HepG2 (cell line): ENCODE data around the gene GLOD4. TPM values are rescaled to one million over a fixed set of nuclear protein-coding genes. Genes with fewer than 3 reads are reported as not detected.
A peak's percentile ranks its signal among the peaks of the same experiment; 100 is the strongest.

Experiments used
- ATAC-seq: fragments of 200-7000 bp; cut with Tn5 transposase; 3 replicates; pipeline ENCODE4 v1.9.1; 2020; ENCODE audit warnings: mild to moderate bottlenecking, moderate library complexity
- BruUV-seq: library from RNA; stranded (reverse); fragments of 400-500 nt; replicated peaks from 2 replicates; lab custom pipeline; 2021; lab: Mats Ljungman, UMichigan
- CTCF ChIA-PET: fragments of 300-600 bp; formaldehyde crosslinking; extraction: SDS; loops from one replicate; lab custom pipeline; 2021; ENCODE audit warnings: low total read pairs, inconsistent platforms, low intra/inter-chr PET ratio; lab: Yijun Ruan, JAX
- POLR2A ChIA-PET: fragments of 350-600 bp; sonication (Branson Sonifier 250); formaldehyde crosslinking; loops from one replicate; lab custom pipeline; 2020; ENCODE audit warnings: antibody characterized with exemption, inconsistent platforms; lab: Yijun Ruan, JAX
- DNase-seq: peaks from one replicate; pipeline ENCODE4 v3.0.0-alpha.2; 2015; ENCODE audit warnings: low spot score
- FAIRE-seq: peaks from 3 replicates; lab custom pipeline; 2011; peaks lifted over from hg19 to GRCh38; lab: Jason Lieb, UNC
- H2AFZ ChIP-seq: one replicate; pipeline ENCODE4 v1.6.1; 2011; ENCODE audit warnings: low read length, inconsistent platforms
- H3K27ac ChIP-seq: fragments of 300-600 bp; 3 replicates; pipeline ENCODE4 v1.8.0; 2011; ENCODE audit warnings: mixed run types, mild to moderate bottlenecking, mixed read lengths, low read length, inconsistent platforms; ENCODE audit not compliant: insufficient read depth; ENCODE audit errors: extremely low read length
- H3K27me3 ChIP-seq, 2 experiments: fragments of 200-600 bp in 1 of 2; 2 replicates in 1 of 2; 3 replicates in 1 of 2; pipeline versions ENCODE4 v1.6.0 to v1.8.0; 2011; ENCODE audit warnings: low read length in 2 of 2, mild to moderate bottlenecking in 2 of 2, moderate library complexity in 2 of 2, inconsistent platforms in 1 of 2; ENCODE audit not compliant: insufficient read depth in 2 of 2, control insufficient read depth in 1 of 2
- H3K36me3 ChIP-seq, 2 experiments: fragments of 200-600 bp in 1 of 2; replicated peaks in 1 of 2; 2 replicates in 1 of 2; 3 replicates in 1 of 2; pipeline versions ENCODE4 v1.5.1 to v1.8.0; 2011; ENCODE audit warnings: low read length in 2 of 2, inconsistent platforms in 1 of 2; ENCODE audit not compliant: insufficient read depth in 2 of 2, control insufficient read depth in 1 of 2
- H3K4me1 ChIP-seq: 2 replicates; pipeline ENCODE4 v1.5.1; 2012; ENCODE audit warnings: low read length, inconsistent platforms; ENCODE audit not compliant: insufficient read depth
- H3K4me2 ChIP-seq: 2 replicates; pipeline ENCODE4 v1.6.0; 2011; ENCODE audit warnings: low read depth, low read length, inconsistent platforms
- H3K4me3 ChIP-seq, 3 experiments: fragments of 200-600 bp in 1 of 3; sonication (generic), shearing (Covaris generic) in 1 of 3; replicated peaks in 1 of 3; 2 replicates each; pipeline ENCODE4 v1.5.1; 2011 to 2016; ENCODE audit warnings: low read length in 3 of 3, inconsistent platforms in 2 of 3, low read depth in 2 of 3, mild to moderate bottlenecking in 2 of 3, control low read depth in 1 of 3, mixed read lengths in 1 of 3; ENCODE audit not compliant: insufficient read depth in 1 of 3
- H3K79me2 ChIP-seq: one replicate; pipeline ENCODE4 v1.6.1; 2011; ENCODE audit warnings: low read length, inconsistent platforms; ENCODE audit not compliant: insufficient read depth
- H3K9ac ChIP-seq: 2 replicates; pipeline ENCODE4 v1.6.0; 2011; ENCODE audit warnings: mild to moderate bottlenecking, low read depth, low read length, inconsistent platforms; ENCODE audit not compliant: insufficient read depth
- H3K9me3 ChIP-seq: 2 replicates; pipeline ENCODE4 v1.5.1; 2012; ENCODE audit warnings: mild to moderate bottlenecking, low read length
- H4K20me1 ChIP-seq: 2 replicates; pipeline ENCODE4 v1.6.0; 2011; ENCODE audit warnings: inconsistent platforms, mild to moderate bottlenecking, low read length, moderate library complexity; ENCODE audit not compliant: insufficient read depth
- FOXO1 ChIP-seq: sonication (generic); formaldehyde crosslinking; IDR thresholded peaks from 2 replicates; pipeline ENCODE4 v1.4.0; 2020; ENCODE audit warnings: missing genetic modification reagents
- JARID2 ChIP-seq: sonication (generic); formaldehyde crosslinking; IDR thresholded peaks from 2 replicates; pipeline ENCODE4 v1.8.1; 2023; ENCODE audit warnings: missing genetic modification reagents, inconsistent platforms; ENCODE audit not compliant: insufficient replicate concordance
- JUN ChIP-seq: sonication (generic); formaldehyde crosslinking; IDR thresholded peaks from 2 replicates; pipeline ENCODE4 v1.4.0; 2020; ENCODE audit warnings: mild to moderate bottlenecking, missing genetic modification reagents
- KLF11 ChIP-seq: IDR thresholded peaks from 2 replicates; pipeline ENCODE4 v1.6.1; 2016; ENCODE audit warnings: missing compliant biosample characterization
- NCOA1 ChIP-seq: sonication (generic); formaldehyde crosslinking; IDR thresholded peaks from 2 replicates; pipeline ENCODE4 v1.9.0; 2021; ENCODE audit warnings: missing genetic modification reagents
- NR0B2 ChIP-seq: sonication (generic); formaldehyde crosslinking; IDR thresholded peaks from 2 replicates; pipeline ENCODE4 v1.4.0; 2020; ENCODE audit warnings: mild to moderate bottlenecking, missing genetic modification reagents
- NR1H2 ChIP-seq: sonication (generic); formaldehyde crosslinking; IDR thresholded peaks from 2 replicates; pipeline ENCODE4 v1.8.1; 2022; ENCODE audit warnings: low read depth, missing genetic modification reagents, borderline replicate concordance
- SNRNP70 ChIP-seq: fragments of 200-400 bp; formaldehyde crosslinking; IDR thresholded peaks from 2 replicates; pipeline ENCODE4 v1.6.1; 2017; ENCODE audit warnings: mild to moderate bottlenecking, low read depth, low read length, moderate library complexity
- SPEN ChIP-seq: sonication (generic); formaldehyde crosslinking; IDR thresholded peaks from 2 replicates; pipeline ENCODE4 v1.5.1; 2020; ENCODE audit warnings: low read depth, mild to moderate bottlenecking, missing genetic modification reagents
- ZBTB20 ChIP-seq: sonication (generic); formaldehyde crosslinking; IDR thresholded peaks from 2 replicates; pipeline ENCODE4 v1.8.1; 2023; ENCODE audit warnings: missing genetic modification reagents, low read depth, mild to moderate bottlenecking, borderline replicate concordance
- ZFP90 ChIP-seq: sonication (generic); formaldehyde crosslinking; IDR thresholded peaks from 2 replicates; pipeline ENCODE4 v1.8.0; 2022; ENCODE audit warnings: missing genetic modification reagents, mild to moderate bottlenecking, inconsistent platforms, borderline replicate concordance
- ZNF337 ChIP-seq: sonication (generic); formaldehyde crosslinking; IDR thresholded peaks from 2 replicates; pipeline ENCODE4 v1.5.1; 2020; ENCODE audit warnings: missing genetic modification reagents, low read depth, mild to moderate bottlenecking, borderline replicate concordance
- ZNF343 ChIP-seq: sonication (generic); formaldehyde crosslinking; IDR thresholded peaks from 2 replicates; pipeline ENCODE4 v1.4.0; 2020; ENCODE audit warnings: mild to moderate bottlenecking, missing genetic modification reagents
- ZNF556 ChIP-seq: sonication (generic); formaldehyde crosslinking; IDR thresholded peaks from 2 replicates; pipeline ENCODE4 v1.4.0; 2020; ENCODE audit warnings: mild to moderate bottlenecking, missing genetic modification reagents, borderline replicate concordance
- ZNF614 ChIP-seq: IDR thresholded peaks from 2 replicates; pipeline ENCODE4 v1.6.1; 2018; ENCODE audit warnings: missing biosample characterization, missing genetic modification reagents, inconsistent platforms, borderline replicate concordance
- ZNF747 ChIP-seq: sonication (generic); formaldehyde crosslinking; IDR thresholded peaks from 2 replicates; pipeline ENCODE4 v1.8.1; 2023; ENCODE audit warnings: missing genetic modification reagents, mild to moderate bottlenecking, borderline replicate concordance
- ZNF790 ChIP-seq: sonication (generic); formaldehyde crosslinking; IDR thresholded peaks from 2 replicates; pipeline ENCODE4 v1.8.0; 2022; ENCODE audit warnings: missing genetic modification reagents, mild to moderate bottlenecking, borderline replicate concordance
- WGBS: methylation state at CpG from one replicate; pipeline ENCODE4 v1.1.6; 2017; ENCODE audit warnings: low lambda C conversion rate; 5-methylcytosine and 5-hydroxymethylcytosine counted together
- in situ Hi-C: cut with HindIII; loops from 2 replicates; pipeline ENCODE4 v1.10.0; 2017; ENCODE audit warnings: low pct_unique_long_range_greater_than_20kb; ENCODE audit not compliant: extremely low pct_ligation_motif_present
- intact Hi-C: fragments of 100-400 bp; cut with micrococcal nuclease; formaldehyde crosslinking; loops from one replicate; pipeline ENCODE4 v1.10.0; 2022; ENCODE audit not compliant: unreplicated experiment
- polyA plus RNA-seq, 8 experiments: library from polyadenylated mRNA; depleted of rRNA in 3 of 8; stranded (reverse) in 7 of 8; unstranded in 1 of 8; fragments of >200 nt; fragmentation: Illumina TruSeq in 4 of 8; extraction: Trizol in 4 of 8; gene quantifications; 2 replicates each; pipeline versions ENCODE4 v1.2.1 to v1.2.3, GENCODE V29; 2011 to 2016; ENCODE audit warnings: low read depth in 4 of 8, missing spikeins in 1 of 8, mixed read lengths in 1 of 8; ENCODE audit not compliant: insufficient read depth in 1 of 8
- total RNA-seq, 5 experiments: library from RNA; depleted of rRNA; stranded (reverse); fragments of >200 nt; fragmentation: Illumina TruSeq; extraction: Trizol; gene quantifications; 2 replicates each; pipeline ENCODE4 v1.2.3, GENCODE V29; 2016; ENCODE audit warnings: low read depth in 1 of 5
- TF ChIP-seq, protein P1 (sequence below): sonication (generic); formaldehyde crosslinking; IDR thresholded peaks from 2 replicates; pipeline ENCODE4 v1.8.1; 2023; ENCODE audit warnings: mild to moderate bottlenecking, inconsistent platforms, moderate library complexity, missing genetic modification reagents, borderline replicate concordance
- TF ChIP-seq, protein P2 (sequence below): sonication (generic); formaldehyde crosslinking; IDR thresholded peaks from 2 replicates; pipeline ENCODE4 v1.8.0; 2023; ENCODE audit warnings: mild to moderate bottlenecking, missing genetic modification reagents
- TF ChIP-seq, protein P3 (sequence below): sonication (generic); formaldehyde crosslinking; IDR thresholded peaks from 2 replicates; pipeline ENCODE4 v1.9.0; 2021; ENCODE audit warnings: missing genetic modification reagents, borderline replicate concordance

The GLOD4 gene
- total and polyA plus RNA-seq, 2 of the 13 experiments (the other 11 are each of a cell fraction or from before 2014, with no cell fraction given), result 53.7 to 87.8 TPM

DNA sequence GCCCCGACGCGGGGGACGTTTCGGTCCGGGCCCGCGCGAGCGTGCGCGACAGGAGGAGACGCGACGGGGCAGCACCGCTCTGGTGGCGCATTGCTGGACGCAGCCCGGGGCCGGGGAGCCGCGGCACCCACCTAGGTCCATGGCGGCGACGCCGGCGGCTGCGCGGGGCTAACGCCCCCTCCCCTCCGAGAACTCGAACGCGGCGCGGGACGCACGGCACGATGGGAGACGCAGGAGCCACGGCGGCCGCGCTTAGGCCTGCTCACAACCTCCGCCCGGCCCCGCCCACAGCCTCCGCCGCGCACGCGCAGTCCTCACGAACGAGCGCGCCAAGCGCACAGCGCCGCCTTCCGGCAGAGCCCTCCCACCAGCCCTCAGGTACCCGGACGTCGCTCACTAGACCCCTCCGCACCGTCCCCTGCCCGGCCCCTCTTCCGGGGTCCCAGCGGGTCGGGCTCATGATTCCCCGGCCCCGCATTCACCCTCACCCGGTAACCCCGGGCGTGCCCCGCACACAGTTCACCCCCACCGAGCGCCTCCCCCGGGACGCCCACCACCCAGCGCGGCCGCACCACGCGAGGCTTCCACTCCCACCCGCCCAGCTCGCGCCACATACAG, 30.0 kb downstream of the GLOD4 start, which contains the start of gene GEMIN4:
Gene GEMIN4 (minus strand): TSS at position 263 of the 618 bp plus-strand sequence. CDS start 122 bp downstream, at position 141.
- intact Hi-C loops, result no loop called here
- Histone ChIP-seq H3K9me3 (no peaks in the 10 kb centered on the region), H3K4me3 (peak within 1 kb of the TSS; percentile 74 to 84 (median 78)), H4K20me1 (no peaks in the 10 kb centered on the region), H3K4me2 (peak within 1 kb of the TSS; percentile 85), H2AFZ (no peak within 1 kb of the TSS), H3K27me3 (no peaks in the 10 kb centered on the region), H3K4me1 (peaks cover 26% of the 10 kb centered on the region), H3K9ac (peak within 1 kb of the TSS; percentile 90), H3K27ac (peak within 1 kb of the TSS; percentile 72), H3K79me2 (peaks cover 26% of the 10 kb centered on the region), H3K36me3 (peaks cover 5 to 12% of the 10 kb centered on the region in 2 experiments)
- FAIRE-seq (peak; percentile 44), DNase-seq (peak; percentile 79), ATAC-seq (peak; percentile 87)
- in situ Hi-C loops, result no loop called here
- ChIA-PET POLR2A (interaction anchor here (0.8 to 1.2 kb wide), 4 partner anchors 19 to 229 kb away, joined by 3 read pairs; partner anchors contain the start of genes GLOD4 and MRM3), CTCF (interaction anchor here (1.4 kb wide), 1 partner anchor 37 kb away, joined by 4 read pairs; the partner anchor contains the start of gene VPS53)
- no TSS peak for BruUV-seq
- WGBS, result 20% methylated on average over 3 of the region's 87 CpGs
- TF ChIP-seq ZNF747, result no peak
- TF ChIP-seq ZNF337 (CRISPR knock-in tag), result peak; percentile 36; the same call in 1 of the 2 replicates
- no peak; the same call in 1 of the 2 replicates for TF ChIP-seq ZNF556 (CRISPR knock-in tag)
- TF ChIP-seq, protein P1, sequence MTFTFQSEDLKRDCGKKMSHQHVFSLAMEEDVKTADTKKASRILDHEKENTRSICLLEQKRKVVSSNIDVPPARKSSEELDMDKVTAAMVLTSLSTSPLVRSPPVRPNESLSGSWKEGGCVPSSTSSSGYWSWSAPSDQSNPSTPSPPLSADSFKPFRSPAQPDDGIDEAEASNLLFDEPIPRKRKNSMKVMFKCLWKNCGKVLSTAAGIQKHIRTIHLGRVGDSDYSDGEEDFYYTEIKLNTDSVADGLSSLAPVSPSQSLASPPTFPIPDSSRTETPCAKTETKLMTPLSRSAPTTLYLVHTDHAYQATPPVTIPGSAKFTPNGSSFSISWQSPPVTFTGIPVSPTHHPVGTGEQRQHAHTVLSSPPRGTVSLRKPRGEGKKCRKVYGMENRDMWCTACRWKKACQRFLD (CRISPR knock-in tag), result no peak; the same call in 1 of the 2 replicates
- TF ChIP-seq ZNF790 (CRISPR knock-in tag), result no peak
- TF ChIP-seq ZNF614 (CRISPR knock-in tag), result peak; percentile 9; the same call in 1 of the 2 replicates
- peak; percentile 26; the same call in 1 of the 2 replicates for TF ChIP-seq ZFP90 (CRISPR knock-in tag)
- TF ChIP-seq NR0B2 (CRISPR knock-in tag), result peak; percentile 38
- TF ChIP-seq JUN (CRISPR knock-in tag), result peak; percentile 28; the same call in 1 of the 2 replicates
- TF ChIP-seq, protein P2, sequence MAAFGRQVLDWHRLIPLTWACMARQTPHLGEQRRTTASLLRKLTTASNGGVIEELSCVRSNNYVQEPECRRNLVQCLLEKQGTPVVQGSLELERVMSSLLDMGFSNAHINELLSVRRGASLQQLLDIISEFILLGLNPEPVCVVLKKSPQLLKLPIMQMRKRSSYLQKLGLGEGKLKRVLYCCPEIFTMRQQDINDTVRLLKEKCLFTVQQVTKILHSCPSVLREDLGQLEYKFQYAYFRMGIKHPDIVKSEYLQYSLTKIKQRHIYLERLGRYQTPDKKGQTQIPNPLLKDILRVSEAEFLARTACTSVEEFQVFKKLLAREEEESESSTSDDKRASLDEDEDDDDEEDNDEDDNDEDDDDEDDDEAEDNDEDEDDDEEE (CRISPR knock-in tag), result no peak
- TF ChIP-seq NR1H2, result 0 out of 2 replicates have a peak, but pooled peaks have one; percentile 75
- TF ChIP-seq SPEN (CRISPR knock-in tag), result peak; percentile 97
- peak; percentile 62 for TF ChIP-seq JARID2 (CRISPR knock-in tag)
- peak; percentile 16; the same call in 1 of the 2 replicates for TF ChIP-seq FOXO1 (CRISPR knock-in tag)
- TF ChIP-seq KLF11, result no peak; the same call in 1 of the 2 replicates
- TF ChIP-seq ZNF343, result no peak
- peak; percentile 50; the same call in 1 of the 2 replicates for TF ChIP-seq ZBTB20
- TF ChIP-seq SNRNP70, result no peak
- TF ChIP-seq, protein P3, sequence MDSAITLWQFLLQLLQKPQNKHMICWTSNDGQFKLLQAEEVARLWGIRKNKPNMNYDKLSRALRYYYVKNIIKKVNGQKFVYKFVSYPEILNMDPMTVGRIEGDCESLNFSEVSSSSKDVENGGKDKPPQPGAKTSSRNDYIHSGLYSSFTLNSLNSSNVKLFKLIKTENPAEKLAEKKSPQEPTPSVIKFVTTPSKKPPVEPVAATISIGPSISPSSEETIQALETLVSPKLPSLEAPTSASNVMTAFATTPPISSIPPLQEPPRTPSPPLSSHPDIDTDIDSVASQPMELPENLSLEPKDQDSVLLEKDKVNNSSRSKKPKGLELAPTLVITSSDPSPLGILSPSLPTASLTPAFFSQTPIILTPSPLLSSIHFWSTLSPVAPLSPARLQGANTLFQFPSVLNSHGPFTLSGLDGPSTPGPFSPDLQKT, result no peak
- TF ChIP-seq NCOA1 (CRISPR knock-in tag), result no peak
